PC-3 (cell line): Measurements from ENCODE around the gene ALG2.

Source experiments
- CTCF ChIP-seq: fragments of 300-600 bp; sonication (generic); conservative IDR thresholded peaks from 2 replicates; pipeline ENCODE4 v1.5.1; 2017; ENCODE audit warnings: antibody characterized with exemption, low read depth, mild to moderate bottlenecking, low read length
- EZH2 ChIP-seq: fragments of 300-600 bp; sonication (generic); IDR thresholded peaks from one replicate; pipeline ENCODE4 v1.6.1; 2017; ENCODE audit warnings: antibody characterized with exemption, mild to moderate bottlenecking, low read length; ENCODE audit not compliant: unreplicated experiment

DNA sequence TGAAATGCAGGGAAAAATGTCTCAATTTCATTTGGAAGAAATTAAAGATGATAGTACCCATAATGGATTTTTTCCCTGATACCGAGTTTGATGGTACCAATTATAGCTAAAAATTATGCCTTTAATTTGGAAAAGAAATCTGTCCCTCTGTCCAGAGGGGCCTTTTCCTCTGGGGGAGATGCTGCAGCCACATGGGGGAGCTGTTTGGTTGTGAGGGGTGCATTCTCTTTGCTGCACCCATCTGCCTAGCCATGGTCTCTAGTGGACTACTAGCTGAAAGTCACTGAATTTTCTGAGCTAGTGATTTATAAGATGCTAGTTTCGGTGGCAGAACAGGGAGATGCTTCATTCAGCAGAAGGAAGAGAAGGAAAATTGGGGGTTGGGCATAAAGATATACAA lies 10.0 kb upstream of the ALG2 start:
- TF ChIP-seq CTCF (peak; percentile 57; the same call in 1 of the 2 replicates), EZH2 (no peak)
